Astrocyte of the spinal cord (primary cell): ENCODE measurements around the gene KLHL29.

Experiments used
- DNase-seq: peaks from one replicate; pipeline ENCODE4 v3.0.0; 2011; ENCODE audit warnings: low read depth, low spot score
- H3K4me3 ChIP-seq: 2 replicates; pipeline ENCODE4 v1.5.1; 2011; ENCODE audit warnings: low read depth, mild to moderate bottlenecking, low read length, moderate library complexity
- in situ Hi-C: cut with HindIII; loops from 2 replicates; pipeline ENCODE4 v1.10.0; 2017; ENCODE audit warnings: low sequenced_read_pairs
- TF ChIP-seq, protein P1 (sequence below): IDR thresholded peaks from 2 replicates; pipeline ENCODE4 v1.5.1; 2012; ENCODE audit warnings: low read depth, mild to moderate bottlenecking, low read length, inconsistent platforms

Gene KLHL29

DNA sequence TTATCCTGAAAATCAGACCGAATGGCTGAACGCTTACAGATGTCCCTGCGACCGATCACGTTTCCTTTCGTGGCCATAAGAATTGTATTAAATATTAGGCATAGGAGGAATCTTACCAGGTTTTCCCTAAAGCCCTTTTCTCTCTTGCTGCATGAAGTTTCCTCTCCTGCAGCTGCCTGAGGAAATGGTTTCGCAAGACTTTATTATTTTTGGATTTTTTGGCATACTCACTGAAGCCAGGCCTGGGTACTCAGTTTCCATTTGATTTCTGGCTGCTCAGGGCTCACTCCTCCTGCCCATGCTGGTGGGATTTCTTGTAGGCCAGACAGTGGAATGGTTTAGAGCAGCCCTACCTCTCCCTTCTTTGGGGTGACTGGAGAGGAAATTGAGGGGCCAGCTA, 114.0 kb downstream of the KLHL29 start:
- TF ChIP-seq, protein P1, sequence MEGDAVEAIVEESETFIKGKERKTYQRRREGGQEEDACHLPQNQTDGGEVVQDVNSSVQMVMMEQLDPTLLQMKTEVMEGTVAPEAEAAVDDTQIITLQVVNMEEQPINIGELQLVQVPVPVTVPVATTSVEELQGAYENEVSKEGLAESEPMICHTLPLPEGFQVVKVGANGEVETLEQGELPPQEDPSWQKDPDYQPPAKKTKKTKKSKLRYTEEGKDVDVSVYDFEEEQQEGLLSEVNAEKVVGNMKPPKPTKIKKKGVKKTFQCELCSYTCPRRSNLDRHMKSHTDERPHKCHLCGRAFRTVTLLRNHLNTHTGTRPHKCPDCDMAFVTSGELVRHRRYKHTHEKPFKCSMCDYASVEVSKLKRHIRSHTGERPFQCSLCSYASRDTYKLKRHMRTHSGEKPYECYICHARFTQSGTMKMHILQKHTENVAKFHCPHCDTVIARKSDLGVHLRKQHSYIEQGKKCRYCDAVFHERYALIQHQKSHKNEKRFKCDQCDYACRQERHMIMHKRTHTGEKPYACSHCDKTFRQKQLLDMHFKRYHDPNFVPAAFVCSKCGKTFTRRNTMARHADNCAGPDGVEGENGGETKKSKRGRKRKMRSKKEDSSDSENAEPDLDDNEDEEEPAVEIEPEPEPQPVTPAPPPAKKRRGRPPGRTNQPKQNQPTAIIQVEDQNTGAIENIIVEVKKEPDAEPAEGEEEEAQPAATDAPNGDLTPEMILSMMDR = no peak
- no peak for DNase-seq
- H3K4me3 ChIP-seq = no peak overlapping the region
- in situ Hi-C loops = no loop called here

DNA sequence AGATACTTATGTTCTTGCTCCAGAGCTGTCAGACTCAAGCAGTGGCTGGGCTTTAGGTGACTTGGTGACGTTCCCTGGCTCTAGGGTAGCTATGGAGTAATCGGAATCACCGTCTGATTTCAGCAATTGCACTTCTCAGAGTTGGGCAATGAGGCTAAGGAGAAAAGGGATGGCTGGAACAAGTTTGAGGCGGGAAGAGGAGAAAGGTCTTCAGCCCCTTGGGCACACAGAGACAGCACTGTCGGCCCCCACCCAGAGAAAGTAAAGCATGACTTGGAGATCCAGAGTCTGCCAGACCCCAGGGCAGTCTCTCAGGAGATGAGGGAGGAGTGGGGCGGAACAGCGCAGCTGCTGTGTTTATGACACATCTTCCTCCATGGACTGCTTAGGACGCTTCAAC, 114.5 kb downstream of the KLHL29 start:
- in situ Hi-C loops = no loop called here
- no peak overlapping the region for H3K4me3 ChIP-seq
- TF ChIP-seq, protein P1 = no peak
- no peak for DNase-seq

DNA sequence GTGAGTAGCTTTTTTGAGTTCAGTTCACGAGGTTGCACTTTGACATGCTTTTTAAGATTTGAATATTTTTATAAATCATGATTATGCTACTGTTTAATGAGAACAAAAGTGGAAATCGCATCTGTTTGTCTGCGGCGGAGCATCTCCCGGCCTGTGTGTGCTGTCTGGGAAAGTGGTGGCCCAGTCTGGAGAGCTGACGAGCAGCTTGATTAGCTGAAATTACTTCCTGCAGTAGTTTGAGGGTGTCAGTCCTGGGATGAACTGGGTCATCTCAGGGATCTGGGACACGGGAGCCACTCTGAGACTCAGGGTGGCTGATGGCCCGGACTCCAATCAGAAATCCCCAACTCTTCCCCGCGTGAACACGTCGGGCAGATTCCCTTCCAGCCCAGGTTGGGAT, 115.9 kb downstream of the KLHL29 start:
- DNase-seq = no peak
- in situ Hi-C loops = no loop called here
- H3K4me3 ChIP-seq = no peak overlapping the region
- TF ChIP-seq, protein P1 = no peak

DNA sequence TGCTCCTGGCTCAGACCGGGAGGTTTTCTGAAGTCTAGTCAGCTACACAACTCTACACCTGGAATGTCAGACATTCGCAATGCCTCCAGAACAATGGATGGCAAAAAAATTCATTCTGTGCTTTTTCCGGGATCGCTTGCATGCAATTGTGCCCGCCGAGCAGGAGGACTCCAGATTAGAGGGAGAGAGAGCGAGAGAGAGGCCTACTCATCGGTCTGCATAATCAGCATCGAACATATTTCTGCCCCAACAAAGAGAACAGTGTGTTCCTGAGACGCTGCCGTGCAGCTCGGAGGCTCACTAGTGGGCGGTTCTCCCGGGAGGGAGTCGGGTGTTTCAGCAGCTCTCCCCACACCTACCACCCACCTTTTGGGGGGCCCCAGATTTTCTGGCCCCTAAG, 117.1 kb downstream of the KLHL29 start:
- in situ Hi-C loops = no loop called here
- no peak overlapping the region for H3K4me3 ChIP-seq
- TF ChIP-seq, protein P1 = no peak
- DNase-seq = no peak

DNA sequence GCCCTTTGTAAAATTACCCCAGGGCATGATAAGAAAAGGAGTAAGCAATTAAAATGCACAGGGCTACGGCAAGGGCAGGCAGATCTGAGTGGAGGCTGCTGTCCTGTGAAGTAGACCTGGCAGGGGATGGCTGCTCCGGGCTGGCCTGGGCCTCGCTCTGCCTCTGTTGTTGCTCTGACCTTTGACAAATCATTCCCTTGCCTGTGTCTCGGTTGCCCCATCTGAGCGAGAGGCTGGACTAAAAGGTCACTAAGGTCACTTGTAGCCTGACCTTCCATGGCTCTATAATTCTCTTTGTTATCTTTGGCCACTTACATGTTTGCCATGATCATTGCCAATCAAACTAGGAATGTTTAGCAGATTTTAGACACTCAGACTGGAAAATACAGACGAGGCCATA, 118.1 kb downstream of the KLHL29 start:
- DNase-seq = no peak
- in situ Hi-C loops = no loop called here
- H3K4me3 ChIP-seq = no peak overlapping the region
- TF ChIP-seq, protein P1 = no peak

DNA sequence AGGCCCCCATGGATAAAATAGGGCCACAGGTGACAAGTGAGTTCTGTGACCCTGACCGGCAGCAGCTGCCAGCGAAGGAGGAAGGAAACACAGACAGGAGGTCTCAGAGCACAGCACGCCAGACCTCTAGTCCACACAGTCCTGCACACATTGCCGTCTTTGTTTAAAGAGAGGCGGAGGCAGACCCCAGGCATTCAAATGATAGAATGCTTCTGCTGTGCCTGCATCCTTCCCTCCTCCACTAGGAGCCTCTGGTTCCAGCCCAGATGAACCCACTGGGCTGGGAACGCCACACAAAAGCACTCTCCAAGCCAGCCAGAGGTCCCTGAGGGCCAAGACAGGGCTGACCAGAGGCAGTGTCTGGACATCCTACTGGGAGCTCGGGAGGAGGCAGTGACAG, 118.7 kb downstream of the KLHL29 start:
- no peak for DNase-seq
- H3K4me3 ChIP-seq = no peak overlapping the region
- in situ Hi-C loops = no loop called here
- TF ChIP-seq, protein P1 = no peak

DNA sequence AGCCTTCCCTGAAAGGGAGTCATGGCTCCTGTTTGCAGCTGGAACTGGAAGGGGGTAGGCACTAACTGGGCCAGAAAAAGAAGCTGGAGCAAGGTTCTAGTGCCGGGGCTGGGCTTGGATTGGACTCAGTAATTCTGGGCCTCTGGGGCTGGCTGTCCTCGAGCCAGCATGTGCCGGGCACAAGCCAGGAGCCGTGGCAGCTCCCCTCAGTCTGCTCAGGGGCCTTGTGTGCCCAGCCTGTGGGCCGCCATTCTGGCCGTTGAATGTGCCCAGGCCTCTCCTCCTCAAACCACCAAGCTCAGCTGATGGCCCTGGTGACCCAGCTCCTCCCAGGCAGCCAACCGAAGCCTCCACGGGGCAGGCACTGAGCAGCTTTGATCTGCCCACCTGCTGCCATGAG, 119.6 kb downstream of the KLHL29 start:
- in situ Hi-C loops = no loop called here
- H3K4me3 ChIP-seq = no peak overlapping the region
- TF ChIP-seq, protein P1 = no peak
- no peak for DNase-seq
